Thyroid gland (tissue), 4 donors: ENCODE results near the gene NATD1. TPM values are rescaled to one million over a fixed set of nuclear protein-coding genes. Genes with fewer than 3 reads are reported as not detected.

Source experiments
- DNase-seq, 2 donors: peaks; one replicate each; pipeline ENCODE4 v3.0.0-alpha.2; 2019
- H3K27ac ChIP-seq, 3 donors: fragments of 200-600 bp; sonication (generic); 1 replicate in 2 of 3; 2 replicates in 1 of 3; pipeline ENCODE4 v1.5.1; 2016 to 2019; ENCODE audit warnings: mild to moderate bottlenecking in 1 of 3, moderate library complexity in 1 of 3
- H3K27me3 ChIP-seq: fragments of 200-600 bp; sonication (generic); one replicate; pipeline ENCODE4 v1.5.1; 2019
- H3K36me3 ChIP-seq, 2 donors: fragments of 200-600 bp; sonication (generic); one replicate each; pipeline ENCODE4 v1.5.1; 2016 to 2019
- H3K4me1 ChIP-seq, 2 donors: fragments of 200-600 bp; sonication (generic); one replicate each; pipeline ENCODE4 v1.5.1; 2017 to 2019
- H3K4me3 ChIP-seq, 3 donors: fragments of 200-600 bp; sonication (generic); replicated peaks in 1 of 3; 1 replicate in 2 of 3; 2 replicates in 1 of 3; pipeline ENCODE4 v1.5.1; 2016; ENCODE audit warnings: mild to moderate bottlenecking in 1 of 3
- H3K9me3 ChIP-seq: fragments of 200-600 bp; sonication (generic); one replicate; pipeline ENCODE4 v1.5.1; 2017
- CTCF ChIP-seq, 6 experiments: fragments of 200-600 bp in 3 of 6; fragments of 450-650 bp in 3 of 6; sonication (generic) in 3 of 6; IDR thresholded peaks; one replicate each; pipeline ENCODE4 v1.5.1; 2016 to 2019; ENCODE audit warnings: antibody characterized with exemption in 6 of 6, mild to moderate bottlenecking in 2 of 6, inconsistent platforms in 1 of 6, moderate library complexity in 1 of 6
- POLR2A ChIP-seq, 2 donors: fragments of 450-650 bp; IDR thresholded peaks; one replicate each; pipeline ENCODE4 v1.6.1; 2017; ENCODE audit warnings: antibody characterized with exemption in 2 of 2, mild to moderate bottlenecking in 2 of 2, moderate library complexity in 1 of 2
- WGBS, 2 donors: methylation state at CpG; one replicate each; pipeline ENCODE4 v1.1.5; 2017; 5-methylcytosine and 5-hydroxymethylcytosine counted together
- intact Hi-C: fragments of 100-400 bp; cut with DNase I; formaldehyde crosslinking; loops from one replicate; pipeline ENCODE4 v1.15.1; 2023
- total RNA-seq, 4 donors: library from RNA; depleted of rRNA; stranded (reverse); fragments of >200 nt; gene quantifications; one replicate each; pipeline ENCODE4 v1.2.3, GENCODE V29; 2016

NATD1 gene
- total RNA-seq, 4 donors from 2014 or later: 18.6 to 34.1 (median 21.2) TPM

- 44 to 55% methylated on average over 1 of the region's 1 CpG for WGBS, 2 donors
- TF ChIP-seq CTCF (IDR thresholded peaks at IDR 0.05) (no peak), POLR2A (IDR thresholded peaks at IDR 0.05) (no peak)
Observed at GRCh38 chr17:21235921-21236320, 17.3 kb downstream of the NATD1 start.

GRCh38 chr17:21233581-21234347 lies 19.4 kb downstream of the NATD1 start:
- DNase-seq: no peak
- intact Hi-C loops: no loop called here
- H3K4me3 ChIP-seq: no peak overlapping the region
- no peak overlapping the region for H3K27ac ChIP-seq
- H3K4me1 ChIP-seq: no peaks in the 10 kb centered on the region
- WGBS, 2 donors: 69 to 78% methylated on average over 7 of the region's 7 CpGs
- TF ChIP-seq CTCF (IDR thresholded peaks at IDR 0.05): no peak
- no peak for TF ChIP-seq POLR2A (IDR thresholded peaks at IDR 0.05)
- no peaks in the 10 kb centered on the region for H3K36me3 ChIP-seq
- no peaks in the 10 kb centered on the region for H3K9me3 ChIP-seq
- no peaks in the 10 kb centered on the region for H3K27me3 ChIP-seq

More at GRCh38 chr17:21235921-21236320, 17.3 kb downstream of the NATD1 start:
- H3K27me3 ChIP-seq: no peaks in the 10 kb centered on the region
- no peaks in the 10 kb centered on the region for H3K36me3 ChIP-seq
- H3K4me3 ChIP-seq: no peak overlapping the region
- intact Hi-C loops: no loop called here
- no peak for DNase-seq
- H3K27ac ChIP-seq: no peak overlapping the region
- peaks cover 0 to 13% of the 10 kb centered on the region in 2 donors for H3K4me1 ChIP-seq
- no peaks in the 10 kb centered on the region for H3K9me3 ChIP-seq

GRCh38 chr17:21232033-21232749 lies 21.0 kb downstream of the NATD1 start:
- DNase-seq: no peak
- Histone ChIP-seq H3K27ac (no peak overlapping the region), H3K36me3 (no peaks in the 10 kb centered on the region), H3K27me3 (no peaks in the 10 kb centered on the region), H3K4me3 (no peak overlapping the region), H3K9me3 (no peaks in the 10 kb centered on the region), H3K4me1 (peaks cover 9% of the 10 kb centered on the region in 2 donors)
- 90 to 94% methylated on average over 4 of the region's 4 CpGs for WGBS, 2 donors
- intact Hi-C loops: no loop called here
- no peak for TF ChIP-seq CTCF (IDR thresholded peaks at IDR 0.05)
- TF ChIP-seq POLR2A (IDR thresholded peaks at IDR 0.05): no peak

DNA sequence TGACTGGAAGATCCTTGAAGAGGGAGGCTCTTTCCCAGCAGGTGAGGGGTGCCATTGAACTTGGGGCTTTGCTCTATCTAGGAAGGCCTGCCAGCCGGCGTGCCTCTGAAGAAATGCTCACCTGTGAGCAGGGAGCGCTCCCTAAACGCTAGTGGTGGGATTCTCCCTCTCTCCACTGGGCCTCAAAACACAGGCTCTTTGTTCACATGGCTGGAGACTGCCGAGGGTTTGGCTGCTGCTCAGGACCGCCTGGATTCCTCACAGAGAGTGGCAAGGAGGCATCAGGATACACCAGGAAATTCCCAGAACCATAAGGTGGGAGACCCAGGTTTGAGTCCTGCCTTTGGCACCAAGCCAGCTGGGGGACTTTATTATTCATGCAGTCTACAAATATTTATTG lies 21.7 kb downstream of the NATD1 start:
- intact Hi-C loops: no loop called here
- WGBS, 2 donors: 74 to 77% methylated on average over 6 of the region's 6 CpGs
- no peaks in the 10 kb centered on the region for H3K36me3 ChIP-seq
- no peak for TF ChIP-seq POLR2A (IDR thresholded peaks at IDR 0.05)
- no peak for TF ChIP-seq CTCF (IDR thresholded peaks at IDR 0.05)
- no peak overlapping the region for H3K4me3 ChIP-seq
- no peaks in the 10 kb centered on the region for H3K27me3 ChIP-seq
- H3K4me1 ChIP-seq: peaks cover 9% of the 10 kb centered on the region in 2 donors
- no peak overlapping the region for H3K27ac ChIP-seq
- DNase-seq: no peak
- H3K9me3 ChIP-seq: no peaks in the 10 kb centered on the region

- Histone ChIP-seq H3K27me3 (no peaks in the 10 kb centered on the region), H3K4me1 (peaks cover 9 to 12% of the 10 kb centered on the region in 2 donors), H3K36me3 (no peaks in the 10 kb centered on the region), H3K9me3 (no peaks in the 10 kb centered on the region), H3K4me3 (no peak overlapping the region), H3K27ac (peak overlapping the region in 1 of 3 donors; percentile 80)
- DNase-seq: no peak
- WGBS, 2 donors: 81 to 86% methylated on average over 2 of the region's 2 CpGs
- intact Hi-C loops: no loop called here
- no peak for TF ChIP-seq CTCF (IDR thresholded peaks at IDR 0.05)
- TF ChIP-seq POLR2A (IDR thresholded peaks at IDR 0.05): no peak
Observed at GRCh38 chr17:21228845-21229244, 24.4 kb downstream of the NATD1 start.
